NCI-H2227 treated with DMSO at 0.1 percent for 48 hours (cell line): ENCODE data around the gene PDHA1.

Source experiments
- DNase-seq: peaks from one replicate; lab custom pipeline; 2025; lab: John Stamatoyannopoulos, UW

Gene PDHA1

GRCh38 chrX:19375546-19375945, 31.8 kb downstream of the PDHA1 start:
- no peak for DNase-seq

- DNase-seq, result no peak
These were observed 34.1 kb downstream of the PDHA1 start for GRCh38 chrX:19377799-19378198.

GRCh38 chrX:19381326-19381725, 37.6 kb downstream of the PDHA1 start:
- no peak for DNase-seq

GRCh38 chrX:19382555-19383145, 38.9 kb downstream of the PDHA1 start:
- DNase-seq, result peak; percentile 11

GRCh38 chrX:19386679-19387078, 43.0 kb downstream of the PDHA1 start:
- DNase-seq, result no peak

- DNase-seq, result no peak
These were observed 44.4 kb downstream of the PDHA1 start for GRCh38 chrX:19388064-19388679.

GRCh38 chrX:19388741-19389140, 45.0 kb downstream of the PDHA1 start:
- no peak for DNase-seq

GRCh38 chrX:19389227-19389845, 45.6 kb downstream of the PDHA1 start:
- no peak for DNase-seq

GRCh38 chrX:19392078-19392477, 48.4 kb downstream of the PDHA1 start:
- DNase-seq, result no peak

- no peak for DNase-seq
These were observed 49.0 kb downstream of the PDHA1 start for GRCh38 chrX:19392703-19393102.

GRCh38 chrX:19403696-19404095, 60.0 kb downstream of the PDHA1 start:
- no peak for DNase-seq

GRCh38 chrX:19410259-19410658, 66.5 kb downstream of the PDHA1 start:
- DNase-seq, result no peak
